Peyer's patch (tissue), 4 donors: ENCODE results near the gene TNFAIP8.

Source experiments
- CTCF ChIP-seq, 6 experiments: fragments of 450-650 bp in 4 of 6; fragments of 200-600 bp in 2 of 6; sonication (generic) in 1 of 6; IDR thresholded peaks; one replicate each; pipeline ENCODE4 v1.5.1; 2017 to 2019; ENCODE audit warnings: antibody characterized with exemption in 6 of 6, mild to moderate bottlenecking in 3 of 6, moderate library complexity in 1 of 6
- POLR2A ChIP-seq, 2 donors: fragments of 450-650 bp; IDR thresholded peaks; one replicate each; pipeline ENCODE4 v1.5.1; 2017; ENCODE audit warnings: antibody characterized with exemption in 2 of 2, mild to moderate bottlenecking in 2 of 2, moderate library complexity in 2 of 2

- TF ChIP-seq CTCF (IDR thresholded peaks at IDR 0.05) = no peak
- TF ChIP-seq POLR2A (IDR thresholded peaks at IDR 0.05) = no peak
Measured at GRCh38 chr5:119324842-119325241, 31.0 kb upstream of the TNFAIP8 start.
